Activated CD8-positive, alpha-beta T cell treated with anti-CD3 and anti-CD28 coated beads, Interleukin-2, amount 10 ng/mL, durations not matched to agents 7 days and 5 days (primary cell): ENCODE data around the gene MAPKAP1. TPM values are rescaled to one million over a fixed set of nuclear protein-coding genes. Genes with fewer than 3 reads are reported as not detected.

ENCODE experiments used
- ATAC-seq: fragments of 150-1000 bp; cut with Tn5 transposase; one replicate; pipeline ENCODE4 v1.10.0; 2021; ENCODE audit warnings: moderate library complexity
- CTCF ChIA-PET: fragments of 350-600 bp; sonication (Branson Sonifier 250); formaldehyde crosslinking; loops from one replicate; lab custom pipeline; 2021; ENCODE audit warnings: antibody characterized with exemption; lab: Charles Lee
- POLR2A ChIA-PET: fragments of 350-600 bp; sonication (Branson Sonifier 250); formaldehyde crosslinking; loops from one replicate; lab custom pipeline; 2021; ENCODE audit warnings: antibody characterized with exemption; lab: Charles Lee
- DNase-seq: peaks from one replicate; pipeline ENCODE4 v3.0.0-alpha.2; 2020
- H3K27ac Mint-ChIP-seq: one replicate; pipeline ENCODE4 v1.8.0; 2021; ENCODE audit warnings: mild to moderate bottlenecking, mixed read lengths
- H3K27me3 Mint-ChIP-seq: one replicate; pipeline ENCODE4 v1.8.0; 2021; ENCODE audit warnings: low read depth, mixed read lengths
- H3K36me3 Mint-ChIP-seq: one replicate; pipeline ENCODE4 v1.8.0; 2021; ENCODE audit warnings: low read depth, mixed read lengths
- H3K4me1 Mint-ChIP-seq: one replicate; pipeline ENCODE4 v1.8.0; 2021; ENCODE audit warnings: low read depth, mixed read lengths
- H3K4me3 Mint-ChIP-seq: one replicate; pipeline ENCODE4 v1.8.0; 2021; ENCODE audit warnings: mild to moderate bottlenecking, mixed read lengths
- H3K9me3 Mint-ChIP-seq: one replicate; pipeline ENCODE4 v1.8.0; 2022; ENCODE audit warnings: mixed read lengths; ENCODE audit not compliant: insufficient read depth
- total RNA-seq, 2 experiments: library from RNA; stranded (reverse); gene quantifications; one replicate each; pipeline ENCODE4 v1.2.3, GENCODE V29; 2021

MAPKAP1 gene
- total RNA-seq, 2 experiments from 2014 or later = 60.4 to 63.9 TPM

DNA sequence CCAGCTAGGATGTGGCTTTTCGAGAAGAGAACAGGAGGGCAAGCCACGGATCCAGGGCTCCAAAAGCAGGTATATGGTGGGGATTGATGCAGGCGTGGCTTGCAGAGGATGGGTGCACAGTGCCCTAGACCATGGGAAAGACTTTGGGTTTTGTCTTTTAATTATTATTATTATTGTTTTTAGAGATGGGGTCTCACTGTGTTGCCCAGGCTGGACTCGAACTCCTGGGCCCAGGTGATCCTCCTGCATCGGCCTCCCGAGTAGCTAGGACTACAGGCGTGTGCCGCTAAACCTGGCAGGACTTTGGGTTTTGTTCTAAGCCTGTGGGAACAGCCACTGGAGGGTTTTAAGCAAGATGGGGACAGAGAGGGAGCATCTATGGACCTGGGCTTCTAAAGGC lies 293.4 kb downstream of the MAPKAP1 start:
- CTCF ChIA-PET = no interaction called here
- no peaks in the 10 kb centered on the region for H3K9me3 Mint-ChIP-seq
- POLR2A ChIA-PET = no interaction called here
- peaks cover 8% of the 10 kb centered on the region for H3K27me3 Mint-ChIP-seq
- no peak overlapping the region for H3K27ac Mint-ChIP-seq
- no peaks in the 10 kb centered on the region for H3K36me3 Mint-ChIP-seq
- peaks cover 9% of the 10 kb centered on the region for H3K4me1 Mint-ChIP-seq
- no peak overlapping the region for H3K4me3 Mint-ChIP-seq
- DNase-seq = no peak
- no peak for ATAC-seq

DNA sequence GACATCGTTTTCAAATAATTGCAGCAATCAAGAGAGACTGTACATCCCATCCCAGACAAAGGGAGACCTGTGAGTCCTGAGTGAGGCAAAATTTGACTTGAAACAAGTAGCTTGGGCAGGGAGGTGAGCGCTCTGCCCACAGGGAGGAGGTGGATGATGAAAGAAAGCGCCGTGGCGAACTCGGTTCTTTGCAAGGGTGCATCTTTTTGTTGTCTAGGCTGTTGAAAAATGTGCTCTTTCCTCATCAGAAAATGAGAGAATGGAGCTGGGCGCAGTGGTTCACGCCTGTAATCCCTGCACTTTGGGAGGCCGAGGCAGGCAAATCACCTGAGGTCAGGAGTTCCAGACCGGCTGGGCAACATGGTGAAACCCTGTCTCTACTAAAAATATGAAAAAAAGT lies 294.8 kb downstream of the MAPKAP1 start:
- ChIA-PET POLR2A (no interaction called here), CTCF (no interaction called here)
- Mint-ChIP-seq H3K27me3 (peaks cover 12% of the 10 kb centered on the region), H3K4me3 (no peak overlapping the region), H3K27ac (no peak overlapping the region), H3K4me1 (peaks cover 16% of the 10 kb centered on the region), H3K36me3 (no peaks in the 10 kb centered on the region), H3K9me3 (no peaks in the 10 kb centered on the region)
- ATAC-seq (no peak), DNase-seq (no peak)

DNA sequence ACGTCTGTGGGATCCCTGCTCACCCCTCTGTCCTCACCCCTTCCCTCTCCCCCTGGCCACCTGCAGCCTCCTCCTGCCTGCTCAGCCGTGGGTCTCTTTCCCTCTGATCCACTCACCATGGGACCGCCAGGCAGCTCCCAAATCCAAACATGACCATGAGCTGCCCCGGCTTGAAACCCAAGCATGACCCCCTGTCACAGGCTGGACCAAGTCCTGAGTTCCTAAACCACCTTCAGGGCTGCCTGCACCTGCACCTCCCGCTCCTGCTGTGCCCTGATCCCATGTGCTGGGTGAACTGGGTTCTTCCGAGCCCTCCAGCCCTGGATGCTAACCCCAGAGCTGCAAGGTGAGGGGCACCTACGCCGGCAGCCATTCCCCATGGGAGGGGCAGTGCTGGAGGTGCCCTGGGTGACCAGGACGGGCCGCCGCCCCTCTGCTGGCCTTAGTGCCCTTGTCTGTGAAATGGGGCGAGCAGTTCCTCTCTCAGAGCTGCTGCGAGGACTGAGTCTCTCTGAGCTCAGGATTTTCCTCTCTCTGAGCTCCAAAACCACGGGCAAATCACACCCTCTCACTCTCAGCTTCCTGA lies 295.7 kb downstream of the MAPKAP1 start:
- DNase-seq = no peak
- POLR2A ChIA-PET = no interaction called here
- Mint-ChIP-seq H3K4me1 (peaks cover 16% of the 10 kb centered on the region), H3K4me3 (no peak overlapping the region), H3K27ac (no peak overlapping the region), H3K36me3 (no peaks in the 10 kb centered on the region), H3K27me3 (peaks cover 14% of the 10 kb centered on the region), H3K9me3 (no peaks in the 10 kb centered on the region)
- CTCF ChIA-PET = no interaction called here
- no peak for ATAC-seq

DNA sequence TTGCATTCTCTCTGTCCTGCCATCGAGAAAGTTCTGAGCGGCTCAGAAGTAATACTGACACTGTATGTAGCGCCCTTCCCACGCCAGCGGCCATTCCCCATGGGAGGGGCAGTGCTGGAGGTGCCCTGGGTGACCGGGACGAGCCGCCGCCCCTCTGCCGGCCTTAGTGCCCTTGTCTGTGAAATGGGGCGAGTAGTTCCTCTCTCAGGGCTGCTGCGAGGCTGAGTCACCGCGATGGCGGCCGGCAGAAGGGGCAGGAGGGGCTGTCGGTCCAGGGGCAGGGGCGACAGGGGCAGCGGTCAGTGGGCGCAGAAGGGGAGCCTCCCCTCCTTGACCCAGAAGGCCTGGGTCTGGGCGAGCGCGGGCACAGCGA lies 296.5 kb downstream of the MAPKAP1 start:
- H3K9me3 Mint-ChIP-seq = no peaks in the 10 kb centered on the region
- ChIA-PET POLR2A (no interaction called here), CTCF (no interaction called here)
- no peak for ATAC-seq
- no peak overlapping the region for H3K27ac Mint-ChIP-seq
- H3K4me1 Mint-ChIP-seq = peaks cover 16% of the 10 kb centered on the region
- peaks cover 14% of the 10 kb centered on the region for H3K27me3 Mint-ChIP-seq
- no peaks in the 10 kb centered on the region for H3K36me3 Mint-ChIP-seq
- DNase-seq = no peak
- no peak overlapping the region for H3K4me3 Mint-ChIP-seq

DNA sequence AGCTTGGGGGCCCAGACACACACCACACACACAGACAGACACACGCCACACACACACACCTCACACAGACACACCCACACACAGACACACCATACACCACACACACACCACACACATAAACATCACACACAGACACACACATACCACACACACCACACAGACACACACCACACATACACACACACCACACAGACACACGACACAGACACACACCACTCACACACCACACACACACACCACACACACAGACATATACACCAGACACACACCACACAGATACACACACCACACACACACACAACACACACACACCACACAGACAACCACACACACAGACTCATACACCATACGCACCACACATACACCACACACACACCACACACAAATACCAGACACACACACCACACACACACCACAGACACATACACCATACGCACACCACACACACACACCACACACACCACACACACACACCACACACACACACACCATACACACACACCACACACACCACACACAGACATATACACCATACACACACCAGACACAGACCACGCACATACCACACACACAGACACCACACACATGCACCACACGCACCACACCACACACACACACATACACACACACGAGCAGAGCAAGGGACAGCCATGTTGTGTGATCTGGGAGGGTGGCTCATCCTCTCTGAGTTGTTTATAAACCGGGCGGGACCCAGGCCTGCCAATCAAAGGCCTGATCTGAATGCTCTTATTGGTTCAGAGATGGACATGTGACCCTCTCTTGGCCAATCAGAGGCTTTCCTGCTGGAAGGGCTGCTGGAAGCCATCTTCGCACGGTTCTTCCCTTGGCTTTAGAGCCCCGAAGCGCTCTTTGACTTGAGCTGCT lies 297.1 kb downstream of the MAPKAP1 start:
- peak overlapping the region; percentile 16 for H3K4me3 Mint-ChIP-seq

DNA sequence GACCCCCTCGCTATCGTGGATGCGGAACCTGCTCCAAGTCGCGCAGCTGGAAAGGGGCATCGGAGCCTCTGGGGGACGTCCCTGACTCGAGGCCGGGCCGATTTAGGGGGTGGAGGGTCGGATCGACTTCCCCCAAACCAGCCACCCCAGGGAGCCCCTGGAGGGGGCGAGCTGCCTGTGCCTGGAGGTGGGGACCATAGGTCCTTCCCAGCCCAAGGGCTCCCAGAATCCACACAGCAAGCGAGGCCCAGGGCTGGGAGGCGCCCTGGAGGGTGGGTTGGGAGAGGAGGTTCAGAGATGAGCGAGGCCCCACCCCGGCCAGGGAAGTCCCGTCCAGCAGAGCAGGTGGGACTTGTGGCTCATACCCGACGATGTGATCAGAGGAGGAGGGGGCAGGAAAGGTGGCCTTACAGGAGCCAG lies 297.8 kb downstream of the MAPKAP1 start:
- no peak overlapping the region for H3K27ac Mint-ChIP-seq
- H3K4me1 Mint-ChIP-seq = peaks cover 16% of the 10 kb centered on the region
- POLR2A ChIA-PET = no interaction called here
- H3K27me3 Mint-ChIP-seq = peaks cover 14% of the 10 kb centered on the region
- no peaks in the 10 kb centered on the region for H3K9me3 Mint-ChIP-seq
- CTCF ChIA-PET = no interaction called here
- peak overlapping the region; percentile 56 for H3K4me3 Mint-ChIP-seq
- DNase-seq (no peak), ATAC-seq (no peak)
- no peaks in the 10 kb centered on the region for H3K36me3 Mint-ChIP-seq

More for the DNA sequence above, 297.1 kb downstream of the MAPKAP1 start:
- POLR2A ChIA-PET = no interaction called here
- peak; percentile 61 for DNase-seq
- peaks cover 14% of the 10 kb centered on the region for H3K27me3 Mint-ChIP-seq
- no peak overlapping the region for H3K27ac Mint-ChIP-seq
- H3K36me3 Mint-ChIP-seq = no peaks in the 10 kb centered on the region
- no peaks in the 10 kb centered on the region for H3K9me3 Mint-ChIP-seq
- peak; percentile 13 for ATAC-seq
- CTCF ChIA-PET = no interaction called here
- H3K4me1 Mint-ChIP-seq = peaks cover 16% of the 10 kb centered on the region

DNA sequence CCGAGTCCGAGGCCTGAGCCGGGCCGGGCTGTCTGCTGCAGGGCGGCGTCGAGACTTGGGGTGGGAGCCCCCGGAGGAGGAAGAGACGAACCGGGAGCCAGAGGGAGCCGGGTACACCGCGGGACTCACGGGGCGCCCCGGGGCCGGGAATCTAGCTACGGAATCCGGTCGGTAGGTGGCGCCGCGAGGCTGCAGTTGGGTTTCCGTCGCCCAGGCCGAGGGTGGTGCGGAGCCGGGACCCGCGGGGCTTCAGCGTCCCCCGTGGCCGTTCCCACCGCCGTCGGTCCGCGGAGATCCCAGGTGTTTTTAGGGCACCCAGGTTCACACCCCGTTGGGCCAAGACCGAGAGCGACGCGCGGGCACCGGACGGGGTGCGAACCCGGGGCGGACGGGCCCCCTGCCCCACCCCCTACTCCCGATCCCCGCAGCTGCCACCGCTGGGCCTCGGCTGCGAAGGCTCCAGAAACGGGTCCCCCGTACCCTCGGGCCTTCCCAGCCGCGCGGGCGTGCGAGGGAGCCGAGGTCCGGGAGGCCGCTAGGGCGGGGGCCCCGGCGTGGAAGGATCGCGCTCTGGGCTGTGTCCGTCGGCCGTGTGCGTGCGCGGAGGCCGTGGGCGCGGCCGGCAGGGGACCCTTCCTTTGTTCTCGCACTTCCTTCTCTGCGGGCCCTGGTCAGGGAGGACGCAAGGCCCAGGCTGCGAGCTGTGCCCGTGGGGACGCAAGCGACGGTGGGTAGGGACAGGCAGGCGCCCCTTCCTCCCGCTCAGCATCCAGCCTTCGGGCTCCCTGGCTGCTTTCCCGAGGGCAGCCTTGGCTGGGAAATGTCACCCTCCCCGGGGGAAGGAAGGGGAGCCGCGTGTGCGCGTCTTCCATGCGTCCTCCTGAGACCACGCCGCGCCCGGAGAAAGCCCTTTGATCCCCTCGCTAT lies 298.8 kb downstream of the MAPKAP1 start:
- ChIA-PET CTCF (interaction anchor here (0.5 to 2.1 kb wide), 56 partner anchors 8 to 1168 kb away, joined by 3 to 22 read pairs (median 4); partner anchors contain the start of genes HSPA5 and MAPKAP1), POLR2A (interaction anchor here (0.5 kb wide), 1 partner anchor 238 kb away, joined by 3 read pairs; no protein-coding TSS in a partner anchor)
- Mint-ChIP-seq H3K27me3 (peaks cover 14% of the 10 kb centered on the region), H3K9me3 (no peaks in the 10 kb centered on the region), H3K4me1 (peaks cover 16% of the 10 kb centered on the region), H3K27ac (no peak overlapping the region), H3K4me3 (peak overlapping the region; percentile 65), H3K36me3 (no peaks in the 10 kb centered on the region)
- ATAC-seq (peak; percentile 92), DNase-seq (peak; percentile 82)

DNA sequence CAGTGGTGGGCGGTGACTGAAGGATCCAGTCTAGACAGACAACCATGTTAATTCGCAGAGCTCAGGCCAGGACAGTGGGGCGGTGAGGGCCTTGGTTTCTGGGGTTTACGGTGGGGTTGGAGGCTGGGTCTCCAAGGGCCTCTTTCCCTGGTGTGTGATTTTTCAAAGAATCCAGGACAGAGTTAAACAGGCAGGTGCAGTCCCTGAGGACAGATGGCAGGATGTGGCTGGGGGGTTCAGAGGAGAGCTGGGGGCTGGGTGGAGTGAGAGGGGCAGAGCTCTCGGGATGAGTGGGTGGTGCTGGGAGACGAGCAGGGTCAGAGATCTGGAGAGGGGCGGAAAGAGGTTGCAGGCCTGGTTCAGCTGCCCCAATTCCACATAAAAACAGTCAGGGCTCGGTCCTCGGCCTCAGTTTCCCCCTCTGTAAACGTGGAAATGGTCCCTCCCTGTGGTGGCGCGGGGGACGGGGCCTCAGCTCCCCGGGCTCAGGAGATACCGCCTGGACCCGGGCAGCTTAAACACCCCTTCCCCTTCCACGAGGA lies 299.5 kb downstream of the MAPKAP1 start:
- peaks cover 16% of the 10 kb centered on the region for H3K4me1 Mint-ChIP-seq
- H3K27me3 Mint-ChIP-seq = peaks cover 14% of the 10 kb centered on the region
- no peak overlapping the region for H3K27ac Mint-ChIP-seq
- H3K36me3 Mint-ChIP-seq = no peaks in the 10 kb centered on the region
- ChIA-PET POLR2A (no interaction called here), CTCF (interaction anchor here (0.5 to 2.1 kb wide), 55 partner anchors 8 to 1169 kb away, joined by 3 to 22 read pairs (median 4); partner anchors contain the start of genes HSPA5 and MAPKAP1)
- no peaks in the 10 kb centered on the region for H3K9me3 Mint-ChIP-seq
- no peak for ATAC-seq
- H3K4me3 Mint-ChIP-seq = peak overlapping the region; percentile 65
- DNase-seq = no peak

DNA sequence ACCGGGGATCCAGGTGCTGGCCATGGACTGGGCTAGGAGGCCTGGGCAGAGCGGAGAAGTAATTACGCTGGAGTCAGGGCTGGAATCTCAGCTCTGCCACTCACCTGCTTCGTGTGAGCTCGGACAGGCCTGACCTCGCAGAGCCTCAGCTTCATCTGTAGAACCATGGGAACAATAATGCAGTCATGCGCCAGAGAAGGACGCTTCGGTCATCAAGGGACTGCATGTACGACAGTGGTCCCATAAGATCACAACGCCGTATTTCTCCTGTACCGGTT lies 300.3 kb downstream of the MAPKAP1 start:
- Mint-ChIP-seq H3K27me3 (peaks cover 14% of the 10 kb centered on the region), H3K9me3 (no peaks in the 10 kb centered on the region), H3K4me3 (no peak overlapping the region), H3K36me3 (no peaks in the 10 kb centered on the region), H3K27ac (no peak overlapping the region), H3K4me1 (peaks cover 16% of the 10 kb centered on the region)
- ChIA-PET CTCF (interaction anchor here (0.6 to 2.1 kb wide), 9 partner anchors 13 to 1084 kb away, joined by 3 to 22 read pairs (median 7); no protein-coding TSS in a partner anchor), POLR2A (no interaction called here)
- no peak for ATAC-seq
- no peak for DNase-seq

DNA sequence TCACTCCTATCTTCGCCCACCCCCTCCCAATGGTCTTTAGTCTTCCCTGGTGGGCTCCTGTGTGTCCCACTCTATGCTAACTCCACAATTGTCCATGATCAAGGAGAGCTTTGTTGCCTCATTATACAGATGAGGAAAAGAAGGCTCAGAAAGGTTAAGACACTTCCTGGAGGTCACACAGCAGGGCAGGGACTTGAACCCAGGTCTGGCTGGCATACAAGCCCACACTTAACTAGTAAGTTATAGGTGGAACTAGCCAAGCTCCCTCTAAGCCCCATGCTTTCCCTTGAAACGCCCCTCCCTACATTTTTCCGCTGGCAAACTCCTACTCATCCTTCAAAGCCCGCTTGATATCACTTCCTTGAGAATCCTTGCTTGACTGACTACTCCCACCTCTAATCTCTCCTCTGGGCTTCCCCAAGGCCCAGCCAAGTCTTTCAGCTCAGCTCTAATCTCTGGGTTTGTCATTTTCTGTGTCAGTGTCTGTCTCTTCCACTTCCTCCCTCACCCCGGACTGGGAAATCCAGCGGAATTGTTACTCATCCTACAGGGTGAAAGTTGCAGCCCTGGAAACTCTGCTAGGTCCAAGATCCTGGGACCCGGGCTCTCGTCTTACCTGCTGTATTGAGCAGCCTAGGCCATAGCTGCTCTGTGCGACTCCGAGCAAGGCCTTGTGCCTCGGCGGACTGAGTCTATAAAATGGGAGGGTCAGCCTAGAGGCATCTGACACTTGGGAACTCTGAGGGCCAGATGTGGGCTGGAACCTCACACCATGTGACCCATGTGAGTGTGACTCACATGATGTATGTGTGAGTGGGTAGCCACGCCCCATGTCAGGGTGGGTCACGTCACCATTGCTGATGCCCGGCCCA lies 300.8 kb downstream of the MAPKAP1 start:
- Mint-ChIP-seq H3K36me3 (no peaks in the 10 kb centered on the region), H3K4me3 (no peak overlapping the region), H3K27me3 (peaks cover 14% of the 10 kb centered on the region), H3K27ac (no peak overlapping the region), H3K4me1 (peaks cover 16% of the 10 kb centered on the region), H3K9me3 (no peaks in the 10 kb centered on the region)
- ATAC-seq = no peak
- POLR2A ChIA-PET = interaction anchor here (0.6 kb wide), 1 partner anchor 165 kb away, joined by 3 read pairs; no protein-coding TSS in a partner anchor
- CTCF ChIA-PET = interaction anchor here (0.6 to 2.1 kb wide), 3 partner anchors 152 to 1085 kb away, joined by 3 to 22 read pairs (median 8); no protein-coding TSS in a partner anchor
- no peak for DNase-seq
